HG03342 (cell line): ENCODE data around the gene ENO3.
"Not testable (repeated sequence)": the region's sequence is repeated elsewhere in the genome, so short reads cannot be mapped to it uniquely, and the experiment has no call there.

ENCODE experiments used
- ATAC-seq: cut with Tn5 transposase; IDR thresholded peaks from one replicate; pipeline ENCODE4 v1.9.1; 2021; ENCODE audit warnings: mild to moderate bottlenecking, moderate library complexity; ENCODE audit not compliant: unreplicated experiment

ENO3 gene

DNA sequence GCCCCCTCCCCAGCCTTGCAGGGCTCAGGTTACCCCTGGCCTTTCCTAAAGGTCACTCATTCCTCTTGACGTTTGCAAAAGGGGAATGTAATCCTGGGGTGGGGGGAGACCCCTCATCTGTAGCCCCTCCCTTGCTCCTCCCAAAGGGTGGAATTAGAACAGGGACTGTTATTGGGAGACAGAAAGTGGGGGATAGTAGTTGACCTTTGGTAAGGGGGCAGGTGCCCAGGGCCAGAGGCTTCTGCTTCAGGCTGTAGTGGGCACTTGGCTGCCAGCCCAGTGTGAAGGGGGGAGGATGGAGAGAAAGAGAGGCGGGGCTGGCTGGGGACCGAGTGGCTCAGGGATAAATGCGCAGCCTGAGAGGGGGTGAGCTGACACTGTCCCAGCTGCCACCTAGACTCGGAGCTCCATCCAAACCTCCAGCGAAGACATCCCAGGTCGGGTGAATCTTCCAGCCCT lies at the start of gene ENO3:
TSS of gene ENO3 (plus strand) at position 374 of the 459 bp plus-strand sequence. CDS start 711 bp downstream, outside the sequence.
- ATAC-seq, result no peak

DNA sequence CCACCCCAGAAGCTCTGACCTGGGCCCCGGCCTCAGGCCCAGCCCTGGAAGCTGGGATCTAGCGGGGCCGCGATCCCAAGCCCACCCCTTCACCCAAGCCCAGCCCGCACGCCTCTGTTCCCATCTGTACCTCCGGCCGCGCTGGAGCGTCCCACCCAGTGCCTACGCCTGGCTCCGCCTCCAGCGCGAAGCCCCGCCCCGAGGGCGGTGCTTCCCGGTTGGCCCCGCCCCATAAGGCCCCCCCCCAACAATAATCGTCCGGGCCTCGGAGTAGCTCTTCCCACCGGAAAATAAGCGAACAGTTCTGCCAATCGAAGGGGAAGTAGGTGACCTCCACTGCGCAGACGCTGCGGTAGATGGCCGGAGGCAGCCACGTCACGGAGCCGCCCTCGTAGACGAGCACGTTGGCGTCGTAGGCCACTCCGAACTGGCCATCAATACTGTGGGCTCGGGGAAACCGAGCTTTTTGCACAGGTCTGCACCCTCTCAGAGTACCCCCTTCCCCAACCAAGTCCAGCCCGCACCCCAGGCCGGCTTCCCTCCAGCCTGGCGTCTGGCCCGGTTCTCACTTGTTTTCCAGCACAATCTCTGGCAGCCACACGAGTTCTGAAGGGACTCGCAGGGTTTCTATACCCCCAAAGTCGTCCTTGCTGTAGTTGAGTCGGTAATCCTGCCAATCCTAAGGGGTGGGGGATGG lies 49.1 kb upstream of the ENO3 start:
- ATAC-seq, result no peak

DNA sequence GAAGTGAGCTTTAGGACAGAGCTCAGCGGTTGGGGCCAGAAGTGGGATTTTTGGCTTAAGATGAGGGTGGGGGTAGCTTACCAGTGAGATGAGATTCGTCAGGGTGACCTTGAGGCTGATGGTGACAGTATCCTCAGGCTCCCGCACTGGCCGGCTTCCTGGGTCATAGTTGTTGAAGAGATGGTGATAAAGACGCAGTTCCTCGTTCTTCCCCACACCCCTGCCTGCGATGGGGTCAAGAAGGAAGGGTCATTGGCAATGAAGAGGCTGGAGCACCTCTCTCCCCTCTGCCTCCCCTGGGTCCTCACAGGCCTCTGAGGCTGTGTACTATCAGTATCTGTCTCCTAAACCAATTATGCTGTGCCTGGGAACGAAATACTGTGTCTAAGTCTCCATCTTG lies 48.4 kb upstream of the ENO3 start:
- ATAC-seq, result no peak

DNA sequence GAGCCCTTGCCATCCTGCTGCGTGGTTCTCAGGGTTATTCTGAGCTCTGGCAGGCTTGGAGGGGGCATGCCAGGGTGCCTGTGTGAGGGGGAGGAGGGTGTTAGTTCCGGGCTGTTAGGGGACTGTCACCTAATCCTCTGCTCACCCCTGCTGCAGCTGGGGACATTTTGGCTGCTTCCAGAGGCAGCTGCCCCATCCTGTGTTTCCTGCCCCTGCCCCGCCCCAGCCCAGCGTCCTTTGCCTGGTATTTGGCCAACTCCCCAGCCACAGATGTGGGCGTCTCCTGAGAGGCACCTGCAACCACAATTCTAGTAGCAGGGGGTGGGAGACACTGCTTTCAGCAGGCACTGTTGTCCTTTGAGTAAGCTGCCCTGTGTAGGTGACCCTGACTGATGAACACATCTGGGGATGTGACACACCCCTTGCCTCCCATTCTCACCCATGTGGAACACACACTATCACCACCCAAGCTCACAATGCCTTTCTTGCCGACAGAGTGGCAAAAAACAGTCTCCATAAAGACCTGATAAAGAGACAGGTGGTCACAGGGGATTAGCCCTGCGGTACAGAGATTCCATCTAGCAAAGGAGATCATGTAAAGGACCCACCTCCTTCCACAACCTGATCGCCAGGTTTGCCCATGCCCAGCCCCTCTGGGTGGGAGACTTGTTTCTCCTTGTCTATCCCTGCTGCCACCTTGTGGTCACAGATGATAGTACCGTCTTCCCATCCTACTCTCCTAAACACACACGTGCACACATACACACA lies 47.7 kb upstream of the ENO3 start, which contains the start of gene CHRNE:
TSS of gene CHRNE (minus strand) at position 48 of the 768 bp plus-strand sequence. CDS start at position 13, 35 bp downstream.
- no peak for ATAC-seq

DNA sequence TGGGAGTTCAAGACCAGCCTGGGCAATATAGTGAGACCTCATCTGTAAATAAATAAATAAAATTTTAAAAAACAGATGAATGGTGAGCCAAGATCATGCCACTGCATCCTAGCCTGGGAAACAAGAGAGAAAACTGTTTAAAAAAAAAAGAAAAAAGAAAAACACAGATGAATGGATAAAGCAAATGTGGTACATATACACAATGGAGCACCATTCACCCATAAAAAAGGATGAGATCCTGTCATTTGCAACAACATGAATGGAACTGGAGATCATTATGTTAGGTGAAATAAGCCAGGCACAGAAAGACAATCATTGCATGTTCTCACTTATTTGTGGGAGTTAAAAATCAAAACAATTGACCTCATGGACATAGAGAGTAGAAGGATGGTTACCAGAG lies 44.3 kb upstream of the ENO3 start:
- ATAC-seq, result not testable (repeated sequence)

DNA sequence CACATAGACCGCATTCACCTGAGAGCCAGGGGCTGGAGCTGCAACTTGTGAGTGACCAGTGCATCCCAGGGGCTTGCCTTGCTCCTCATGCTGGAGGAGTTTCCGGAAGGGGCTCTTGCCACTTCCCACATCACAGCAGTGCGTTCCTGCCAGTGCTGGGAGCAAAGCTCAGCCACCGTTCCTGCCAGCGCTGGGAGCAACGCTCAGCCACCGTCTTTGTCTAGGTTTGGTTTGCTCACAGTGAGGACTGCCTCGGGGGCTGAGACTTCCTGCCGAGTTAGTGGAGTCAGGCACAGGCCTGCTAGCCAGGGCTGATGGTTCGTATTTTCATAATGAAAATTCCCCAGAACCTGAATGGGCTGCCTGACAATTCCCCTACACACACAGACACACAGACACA lies 42.6 kb upstream of the ENO3 start:
- no peak for ATAC-seq

DNA sequence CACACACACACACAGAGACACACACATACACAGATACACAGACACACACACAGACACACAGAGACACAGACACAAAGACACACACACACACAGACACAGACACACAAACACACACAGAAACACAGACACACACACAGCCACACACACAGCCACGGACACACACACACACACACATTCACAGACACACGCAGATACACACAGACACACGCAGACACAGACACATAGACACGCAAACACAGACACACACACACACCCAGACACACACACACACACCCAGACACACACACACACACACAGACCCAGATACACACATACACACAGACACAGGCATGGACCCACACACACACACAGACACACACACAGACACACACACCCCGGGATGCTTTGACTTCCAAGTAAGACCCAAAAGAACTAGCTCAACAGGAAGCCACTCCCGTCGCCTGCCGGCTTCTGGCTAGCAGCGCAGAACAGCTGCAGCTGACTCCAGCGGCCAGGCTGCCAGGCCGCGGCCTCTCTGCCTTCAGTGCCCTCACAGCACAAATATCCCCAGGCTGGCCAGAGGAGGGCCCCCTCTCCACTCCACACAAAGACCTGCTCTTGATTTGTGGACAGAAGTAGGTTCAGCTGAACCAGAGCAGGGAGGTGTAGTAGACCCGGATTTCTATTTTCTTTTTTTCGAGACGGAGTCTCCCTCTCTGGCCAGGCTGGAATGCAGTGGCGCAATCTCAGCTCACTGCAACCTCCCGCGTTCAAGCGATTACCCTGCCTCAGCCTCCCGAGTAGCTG lies 42.0 kb upstream of the ENO3 start:
- no peak for ATAC-seq

DNA sequence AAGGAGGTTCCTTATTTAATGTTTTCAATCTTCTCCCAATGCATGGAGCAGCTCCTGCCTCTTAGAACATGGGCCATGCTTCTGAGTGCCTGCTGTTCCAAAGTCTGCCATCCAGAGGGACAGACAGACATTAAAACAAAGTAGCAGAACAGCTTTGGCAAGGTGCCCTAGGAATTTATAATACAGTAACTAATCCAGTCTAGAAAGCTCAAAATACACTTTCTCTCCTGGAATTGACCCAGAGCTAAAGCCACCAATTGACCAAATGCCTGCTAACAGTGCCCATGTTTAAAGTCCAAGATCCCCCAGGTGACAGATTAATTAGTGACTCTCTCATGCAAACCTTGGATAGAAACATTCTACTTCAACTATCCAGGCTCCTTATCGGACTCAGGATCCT lies 36.9 kb upstream of the ENO3 start:
- ATAC-seq, result no peak

DNA sequence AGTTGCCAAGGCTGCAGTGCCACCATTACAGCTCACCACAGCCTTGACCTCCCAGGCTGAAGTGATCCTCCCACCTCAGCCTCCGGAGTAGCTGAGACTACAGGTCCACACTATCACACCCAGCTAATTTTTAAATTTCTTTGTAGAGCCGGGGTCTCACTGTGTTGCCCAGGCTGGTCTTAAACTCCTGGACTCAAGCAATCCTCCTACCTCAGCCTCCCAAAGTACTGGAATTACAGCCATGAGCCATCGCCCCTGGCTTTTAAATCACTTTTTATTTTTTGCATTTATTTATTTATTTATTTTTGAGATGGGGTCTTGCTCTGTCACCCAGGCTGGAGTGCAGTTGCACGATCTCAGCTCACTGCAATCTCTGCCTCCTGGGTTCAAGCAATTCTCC lies 36.4 kb upstream of the ENO3 start:
- ATAC-seq, result not testable (repeated sequence)

DNA sequence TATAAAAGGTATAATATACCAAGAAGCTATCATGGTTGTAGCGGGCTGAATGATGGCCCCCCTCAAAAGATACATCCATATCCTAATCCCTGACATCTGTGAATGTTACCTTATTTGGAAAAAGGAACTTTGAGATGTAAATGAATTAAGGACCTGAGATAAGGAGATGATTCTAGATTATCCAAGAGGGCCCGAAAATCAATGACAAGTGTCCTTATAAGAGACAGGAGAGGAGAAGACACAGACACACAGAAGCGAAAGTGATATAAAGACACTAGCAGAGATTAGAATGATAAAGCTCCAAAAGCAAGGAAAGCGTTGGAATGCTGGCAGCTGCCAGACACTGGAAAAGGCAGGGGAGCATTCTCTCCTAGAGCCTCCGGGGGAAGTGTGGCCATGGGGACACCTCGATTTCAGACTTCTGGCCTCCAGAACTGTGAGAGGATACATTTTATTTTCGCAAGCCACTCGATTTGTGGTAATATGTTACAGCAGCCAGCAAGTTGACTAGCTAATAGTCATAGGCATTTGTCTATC lies 31.3 kb upstream of the ENO3 start:
- no peak for ATAC-seq

DNA sequence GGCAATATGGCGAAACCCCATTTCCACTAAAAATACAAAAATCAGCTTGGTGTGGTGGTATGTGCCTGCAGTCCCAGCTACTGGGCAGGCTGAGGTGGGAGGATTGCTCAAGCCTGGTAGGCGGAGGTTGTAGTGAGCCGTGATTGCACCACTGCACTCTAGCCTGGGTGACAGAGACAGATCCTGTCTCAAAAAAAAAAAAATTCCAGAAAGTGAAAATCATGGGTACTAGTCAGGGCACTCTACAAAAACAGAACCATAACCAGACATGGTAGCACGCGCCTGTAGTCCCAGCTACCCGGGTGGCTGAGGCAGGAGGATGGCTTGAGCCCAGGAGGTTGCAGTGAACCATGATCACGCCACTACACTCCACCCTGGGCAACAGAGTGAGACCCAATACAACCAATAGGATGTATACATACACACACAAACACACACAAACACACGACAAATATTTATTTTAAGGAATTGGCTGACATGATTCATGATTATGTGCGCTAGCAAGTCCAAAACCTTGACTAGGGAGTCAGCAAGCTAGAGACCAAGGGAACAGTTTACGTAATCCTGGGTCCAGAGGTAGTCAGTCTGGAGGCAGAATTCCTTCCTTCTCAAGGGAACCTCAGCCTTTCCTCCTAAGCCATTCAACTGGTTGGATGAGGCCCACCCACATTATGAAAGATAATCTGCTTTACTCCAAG lies 30.4 kb upstream of the ENO3 start:
- no peak for ATAC-seq

DNA sequence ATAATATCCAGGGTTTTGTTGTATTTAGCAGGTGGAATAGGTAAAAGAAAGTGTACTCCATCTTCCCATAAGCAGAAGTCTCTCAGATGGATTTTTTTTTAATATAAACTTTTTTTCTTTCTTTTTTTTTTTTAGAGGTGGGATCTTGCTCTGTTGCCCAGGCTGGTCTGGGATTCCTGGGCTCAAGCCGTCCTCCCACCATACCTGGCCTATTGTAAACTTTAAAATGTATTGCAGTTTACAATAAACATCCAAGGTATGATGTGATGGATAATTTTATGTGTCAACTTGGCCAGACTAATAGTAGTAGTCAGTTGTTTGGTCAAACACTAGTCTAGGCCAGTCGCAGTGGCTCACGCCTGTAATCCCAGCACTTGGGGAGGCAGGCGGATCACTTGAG lies 29.6 kb upstream of the ENO3 start:
- no peak for ATAC-seq

DNA sequence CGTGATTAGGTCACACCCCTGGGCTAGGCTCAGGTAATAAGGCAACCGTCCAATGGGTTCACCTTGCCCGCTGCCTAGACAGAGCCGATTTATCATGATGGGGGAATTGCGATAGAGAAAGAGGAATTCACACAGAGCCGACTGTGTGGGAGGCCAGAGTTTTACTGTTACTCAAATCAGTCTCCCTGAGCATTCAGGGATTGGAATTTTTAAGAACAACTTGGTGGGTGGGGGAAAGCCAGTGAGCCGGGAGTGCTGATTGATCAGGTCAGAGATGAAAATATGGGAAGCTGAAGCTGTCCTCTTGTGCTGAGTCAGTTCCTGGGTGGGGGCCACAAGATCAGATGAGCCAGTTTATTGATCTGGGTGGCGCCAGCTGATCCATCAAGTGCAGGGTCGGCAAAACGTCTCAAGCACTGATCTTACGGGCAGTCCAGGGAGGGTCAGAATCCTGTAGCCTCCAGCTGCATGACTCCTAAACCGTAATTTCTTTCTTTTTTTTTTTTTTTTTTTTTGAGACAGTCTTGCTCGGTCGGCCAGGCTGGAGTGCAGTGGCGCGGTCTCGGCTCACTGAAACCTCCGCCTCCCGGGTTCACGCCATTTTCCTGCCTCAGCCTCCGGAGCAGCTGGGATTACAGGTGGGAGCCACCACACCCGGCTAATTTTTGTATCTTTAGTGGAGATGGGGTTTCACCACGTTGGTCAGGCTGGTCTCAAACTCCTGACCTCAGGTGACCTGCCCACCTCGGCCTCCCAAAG lies 24.2 kb upstream of the ENO3 start:
- ATAC-seq, result not testable (repeated sequence)

DNA sequence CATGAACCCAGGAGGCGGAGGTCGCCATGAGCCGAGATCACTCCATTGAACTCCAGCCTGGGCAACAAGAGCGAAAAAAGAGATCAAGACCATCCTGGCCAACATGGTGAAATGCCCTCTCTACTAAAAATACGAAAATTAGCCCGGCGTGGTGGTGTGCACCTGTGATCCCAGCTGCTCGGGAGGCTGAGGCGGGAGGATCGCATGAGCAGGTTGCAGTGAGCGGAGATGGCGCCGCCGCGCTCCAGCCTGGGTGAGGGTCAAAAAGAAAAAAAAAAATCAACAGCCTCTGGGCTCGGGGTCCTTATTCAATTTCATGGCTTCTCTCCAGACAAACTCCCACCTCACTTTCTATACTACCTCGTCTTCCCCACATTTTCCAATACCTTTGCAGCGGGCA lies 22.0 kb upstream of the ENO3 start:
- no peak for ATAC-seq

DNA sequence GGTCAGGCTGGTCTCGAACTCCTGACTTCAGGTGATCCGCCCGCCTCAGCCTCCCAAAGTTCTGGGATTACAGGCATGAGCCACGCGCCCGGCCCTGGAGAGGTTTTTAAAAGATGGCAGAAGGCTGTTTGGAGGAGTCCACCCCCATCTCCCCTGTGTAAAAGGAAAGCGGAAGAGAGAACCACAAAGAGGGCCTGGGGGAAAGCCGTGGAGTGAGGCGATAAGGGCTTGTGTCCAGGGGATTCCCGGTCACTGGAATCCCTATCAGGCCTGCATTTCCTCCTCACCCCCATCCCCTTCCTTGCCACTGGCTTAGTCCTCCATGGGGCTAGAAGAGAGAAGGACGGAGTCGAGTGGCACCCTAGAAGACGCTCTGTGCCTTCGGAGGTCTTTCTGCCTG lies 19.0 kb upstream of the ENO3 start, which contains the start of gene GP1BA:
TSS of gene GP1BA (plus strand) at position 315 of the 400 bp plus-strand sequence. CDS start 328 bp downstream, outside the sequence.
- ATAC-seq, result no peak

DNA sequence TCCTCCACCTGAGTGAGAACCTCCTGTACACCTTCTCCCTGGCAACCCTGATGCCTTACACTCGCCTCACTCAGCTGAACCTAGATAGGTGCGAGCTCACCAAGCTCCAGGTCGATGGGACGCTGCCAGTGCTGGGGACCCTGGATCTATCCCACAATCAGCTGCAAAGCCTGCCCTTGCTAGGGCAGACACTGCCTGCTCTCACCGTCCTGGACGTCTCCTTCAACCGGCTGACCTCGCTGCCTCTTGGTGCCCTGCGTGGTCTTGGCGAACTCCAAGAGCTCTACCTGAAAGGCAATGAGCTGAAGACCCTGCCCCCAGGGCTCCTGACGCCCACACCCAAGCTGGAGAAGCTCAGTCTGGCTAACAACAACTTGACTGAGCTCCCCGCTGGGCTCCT lies 18.2 kb upstream of the ENO3 start:
- ATAC-seq, result no peak

DNA sequence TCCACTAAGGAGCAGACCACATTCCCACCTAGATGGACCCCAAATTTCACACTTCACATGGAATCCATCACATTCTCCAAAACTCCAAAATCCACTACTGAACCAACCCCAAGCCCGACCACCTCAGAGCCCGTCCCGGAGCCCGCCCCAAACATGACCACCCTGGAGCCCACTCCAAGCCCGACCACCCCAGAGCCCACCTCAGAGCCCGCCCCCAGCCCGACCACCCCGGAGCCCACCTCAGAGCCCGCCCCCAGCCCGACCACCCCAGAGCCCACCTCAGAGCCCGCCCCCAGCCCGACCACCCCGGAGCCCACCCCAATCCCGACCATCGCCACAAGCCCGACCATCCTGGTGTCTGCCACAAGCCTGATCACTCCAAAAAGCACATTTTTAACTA lies 17.3 kb upstream of the ENO3 start:
- ATAC-seq, result no peak

DNA sequence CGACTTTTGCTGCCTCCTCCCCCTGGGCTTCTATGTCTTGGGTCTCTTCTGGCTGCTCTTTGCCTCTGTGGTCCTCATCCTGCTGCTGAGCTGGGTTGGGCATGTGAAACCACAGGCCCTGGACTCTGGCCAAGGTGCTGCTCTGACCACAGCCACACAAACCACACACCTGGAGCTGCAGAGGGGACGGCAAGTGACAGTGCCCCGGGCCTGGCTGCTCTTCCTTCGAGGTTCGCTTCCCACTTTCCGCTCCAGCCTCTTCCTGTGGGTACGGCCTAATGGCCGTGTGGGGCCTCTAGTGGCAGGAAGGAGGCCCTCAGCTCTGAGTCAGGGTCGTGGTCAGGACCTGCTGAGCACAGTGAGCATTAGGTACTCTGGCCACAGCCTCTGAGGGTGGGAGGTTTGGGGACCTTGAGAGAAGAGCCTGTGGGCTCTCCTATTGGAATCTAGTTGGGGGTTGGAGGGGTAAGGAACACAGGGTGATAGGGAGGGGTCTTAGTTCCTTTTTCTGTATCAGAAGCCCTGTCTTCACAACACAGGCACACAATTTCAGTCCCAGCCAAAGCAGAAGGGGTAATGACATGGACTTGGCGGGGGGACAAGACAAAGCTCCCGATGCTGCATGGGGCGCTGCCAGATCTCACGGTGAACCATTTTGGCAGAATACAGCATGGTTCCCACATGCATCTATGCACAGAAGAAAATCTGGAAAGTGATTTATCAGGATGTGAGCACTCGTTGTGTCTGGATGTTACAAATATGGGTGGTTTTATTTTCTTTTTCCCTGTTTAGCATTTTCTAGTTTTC lies 16.5 kb upstream of the ENO3 start:
- ATAC-seq, result no peak

DNA sequence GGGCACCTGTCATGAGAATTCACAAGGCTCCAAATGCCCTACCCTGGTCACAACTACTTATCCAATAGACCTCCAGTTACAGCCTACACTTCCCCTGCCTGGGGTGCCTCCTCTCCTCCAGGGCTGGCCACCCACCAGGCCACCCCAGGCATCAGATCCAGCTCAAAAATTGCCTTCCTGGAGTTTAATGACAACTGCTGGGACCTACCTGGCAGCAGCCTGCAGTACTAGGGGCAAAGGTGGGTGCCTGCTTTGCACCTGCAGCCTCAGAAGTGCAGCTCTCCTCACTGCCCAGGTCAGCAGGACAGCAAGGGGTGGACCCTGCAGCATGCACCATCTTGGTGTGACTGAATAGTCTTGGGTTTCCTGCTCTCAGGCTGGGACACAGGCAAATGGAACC lies 15.3 kb upstream of the ENO3 start:
- ATAC-seq, result no peak
